Activated CD8-positive, alpha-beta memory T cell treated with anti-CD3 and anti-CD28 coated beads, Interleukin-2, amount 50 U/mL, for 24 hours (primary cell): ENCODE data around the gene ACAT2.
"Not testable (repeated sequence)": the region's sequence is repeated elsewhere in the genome, so short reads cannot be mapped to it uniquely, and the experiment has no call there.

Experiments
- DNase-seq: peaks from one replicate; pipeline ENCODE4 v3.0.0-alpha.2; 2020; ENCODE audit errors: extremely low read depth

Gene ACAT2

DNA sequence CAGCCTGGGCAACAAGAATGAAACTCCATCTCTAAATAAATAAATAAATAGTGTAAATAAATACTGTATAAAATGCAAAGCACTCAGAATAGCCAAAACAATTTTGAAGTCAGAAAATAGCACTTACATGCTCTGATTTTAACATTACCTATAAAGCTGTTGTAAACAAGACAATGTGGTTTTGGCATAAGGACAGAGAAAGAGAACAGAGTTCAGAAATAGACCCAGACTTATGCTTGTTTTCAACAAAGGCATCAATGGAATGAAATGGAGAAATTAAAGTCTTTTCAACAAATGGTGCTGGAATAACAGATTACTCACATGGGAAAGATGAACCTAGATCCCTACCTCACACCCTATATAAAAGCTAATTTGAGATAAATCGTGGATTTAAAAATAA lies 10.4 kb downstream of the ACAT2 start:
- DNase-seq, result no peak

- DNase-seq, result no peak
These were observed 15.5 kb downstream of the ACAT2 start for GRCh38 chr6:159777240-159777904.

GRCh38 chr6:159778131-159778530 lies 16.3 kb downstream of the ACAT2 start:
- DNase-seq, result no peak

GRCh38 chr6:159778542-159779103 lies 16.8 kb downstream of the ACAT2 start:
- no peak for DNase-seq

DNA sequence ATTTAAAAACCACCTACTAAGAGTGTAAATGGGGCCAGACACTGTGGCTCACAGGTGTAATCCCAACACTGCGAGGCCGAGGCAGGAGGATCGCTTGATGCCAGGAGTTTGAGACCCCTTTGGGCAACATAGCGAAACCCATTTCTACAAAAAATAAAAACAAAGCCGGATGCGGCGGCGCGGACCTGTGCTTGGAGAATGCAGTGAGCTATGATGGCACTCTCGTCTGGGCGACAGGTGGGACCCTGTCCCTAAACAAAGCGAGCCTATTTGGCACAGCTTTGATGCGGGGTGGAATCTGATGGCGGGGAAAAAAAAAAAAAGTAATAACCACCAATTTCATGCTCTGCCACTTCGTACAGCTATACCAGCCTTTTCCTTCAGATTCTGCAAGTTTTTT lies 26.4 kb downstream of the ACAT2 start:
- DNase-seq, result no peak

DNA sequence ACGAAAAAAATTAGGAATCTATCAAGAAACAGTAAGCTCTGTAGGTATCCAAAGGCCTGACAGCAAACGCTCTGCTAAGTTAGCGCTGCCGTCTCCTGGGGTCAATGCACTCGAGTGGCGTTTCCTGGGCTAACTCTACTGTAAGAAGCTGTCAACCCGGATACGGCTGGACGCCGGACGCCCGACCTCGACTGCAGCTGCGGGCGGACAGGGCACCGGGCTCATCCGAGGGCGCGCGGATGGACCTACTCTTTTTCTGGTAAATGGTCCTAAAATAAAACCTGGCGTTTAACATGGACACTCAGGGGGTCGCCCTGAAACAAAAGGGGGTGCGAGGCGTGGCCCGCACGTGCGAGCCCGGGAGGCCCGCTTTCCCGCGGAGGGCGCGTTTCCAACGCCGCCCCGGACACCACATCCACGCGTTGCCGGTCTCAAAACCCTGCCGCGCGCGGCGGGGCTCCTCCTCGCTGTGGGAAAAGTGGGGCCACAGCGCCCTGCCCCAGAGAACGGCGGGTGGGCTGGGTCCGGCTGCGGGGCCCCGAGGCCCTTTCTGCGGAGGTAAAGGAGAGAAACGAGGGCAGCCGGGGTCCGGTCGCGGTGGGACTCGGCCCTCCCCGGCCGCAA lies 27.0 kb downstream of the ACAT2 start:
- no peak for DNase-seq

- peak; percentile 100 for DNase-seq
These were observed 27.7 kb downstream of the ACAT2 start, which contains the start of gene TCP1 for GRCh38 chr6:159789377-159790148. Gene TCP1 (minus strand): TSS chr6:159789602. CDS start chr6:159789468, 134 bp downstream.

DNA sequence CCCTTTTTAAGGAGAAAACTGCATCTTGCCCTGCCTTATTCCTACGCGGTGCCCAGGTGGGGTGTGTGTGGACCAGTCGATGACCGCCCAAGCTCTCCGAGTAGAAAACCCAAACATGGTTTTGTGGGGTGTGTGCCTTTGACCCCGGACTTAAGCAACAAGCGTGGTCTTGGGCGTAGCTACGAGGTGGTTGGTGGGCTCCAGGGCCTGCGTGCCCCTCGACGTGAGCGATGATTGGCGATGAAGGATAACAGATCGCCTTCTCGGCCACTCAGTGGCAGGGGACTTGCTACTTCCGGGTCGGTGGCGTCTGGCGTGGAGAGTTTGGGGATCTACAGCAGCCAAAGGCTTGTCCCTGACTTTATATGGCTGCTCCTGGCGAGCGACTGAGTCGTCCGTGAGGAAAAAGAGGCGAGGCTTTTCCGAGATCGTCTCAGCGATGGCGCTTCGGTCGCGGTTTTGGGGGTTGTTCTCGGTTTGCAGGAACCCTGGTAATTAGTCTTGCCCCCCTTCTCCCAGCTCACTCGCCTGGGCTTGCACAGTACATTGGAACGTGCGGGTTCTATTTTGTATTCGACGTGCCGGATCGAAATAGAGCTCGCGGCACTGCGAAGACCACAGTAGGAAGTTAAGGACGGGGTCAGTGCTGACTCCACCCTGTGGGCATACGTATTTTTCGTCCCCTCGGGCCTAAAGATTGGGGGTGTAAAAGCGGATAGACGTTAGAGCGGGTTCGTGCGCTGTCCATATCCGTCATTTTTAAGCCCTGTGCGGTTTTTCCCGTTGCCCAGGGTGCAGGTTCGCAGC lies 28.5 kb downstream of the ACAT2 start, which contains the start of gene MRPL18:
Gene MRPL18 (plus strand): TSS at position 319 of the 807 bp plus-strand sequence. CDS start 121 bp downstream, at position 440.
- peak; percentile 74 for DNase-seq

- DNase-seq, result no peak
These were observed 29.2 kb downstream of the ACAT2 start for GRCh38 chr6:159790956-159791598.

DNA sequence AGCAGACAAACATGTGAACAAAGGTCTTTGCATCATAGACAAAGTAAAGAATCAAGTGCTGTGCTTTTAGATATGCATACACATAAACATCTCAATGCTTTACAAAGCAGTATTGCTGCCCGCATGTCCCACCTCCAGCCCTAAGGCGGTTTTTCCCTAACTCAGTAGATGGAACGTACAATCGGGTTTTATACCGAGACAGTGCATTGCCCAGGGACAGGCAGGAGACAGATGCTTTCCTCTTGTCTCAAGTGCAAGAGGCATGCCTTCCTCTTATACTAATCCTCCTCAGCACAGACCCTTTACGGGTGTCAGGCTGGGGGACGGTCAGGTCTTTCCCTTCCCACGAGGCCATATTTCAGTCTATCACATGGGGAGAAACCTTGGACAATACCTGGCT lies 33.1 kb downstream of the ACAT2 start:
- not testable (repeated sequence) for DNase-seq

DNA sequence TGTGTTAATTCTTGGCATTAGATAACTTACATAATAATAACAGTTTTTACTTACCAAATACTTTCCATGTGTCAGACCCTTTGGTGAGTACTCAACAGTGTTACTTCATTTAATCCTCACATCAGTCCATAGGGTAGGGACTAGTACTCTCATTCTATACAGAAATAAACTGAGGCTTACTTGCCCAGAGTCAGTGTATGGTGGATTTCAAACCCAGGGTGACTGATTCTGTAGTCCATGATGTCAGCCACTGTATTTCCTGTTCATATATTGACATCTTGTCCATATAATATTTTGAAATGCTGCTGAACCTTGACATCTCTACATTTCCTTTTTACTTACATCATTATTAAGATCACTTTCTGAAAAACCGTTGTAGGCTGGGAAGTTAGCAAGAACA lies 35.7 kb downstream of the ACAT2 start:
- DNase-seq, result no peak

DNA sequence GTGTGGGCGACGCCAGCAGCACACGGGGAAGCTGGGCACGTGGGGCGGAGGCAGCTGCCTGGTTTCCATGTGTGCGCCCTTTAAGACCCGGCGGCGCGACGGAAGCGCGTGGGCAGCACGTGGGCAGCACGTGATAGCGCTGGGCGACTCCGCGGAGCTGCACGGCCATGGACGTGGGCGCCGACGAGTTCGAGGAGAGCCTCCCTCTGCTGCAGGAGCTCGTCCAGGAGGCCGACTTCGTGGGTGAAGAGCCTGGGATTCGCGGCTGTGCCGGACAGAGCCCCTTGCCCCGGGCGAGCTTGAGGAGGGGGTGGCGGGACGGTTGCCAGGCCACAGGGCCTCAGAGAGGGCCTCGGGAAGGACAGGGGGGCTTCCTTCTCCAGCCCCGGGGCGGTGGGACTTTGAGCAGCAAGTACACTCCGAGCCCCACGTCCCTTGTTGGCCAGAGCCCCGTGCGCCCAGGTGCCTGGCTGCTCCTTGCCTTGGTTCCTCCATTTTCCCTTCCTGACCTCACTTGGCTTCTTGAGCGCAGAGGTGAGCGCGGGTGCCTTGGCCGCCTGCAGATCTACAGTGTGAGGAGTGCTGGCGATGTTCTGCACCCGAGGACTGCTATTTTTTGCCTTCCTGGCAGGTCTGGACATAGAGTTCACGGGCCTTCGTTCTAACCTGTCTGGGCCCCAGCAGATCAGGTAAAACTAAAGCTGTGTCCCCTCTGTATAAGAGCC lies 38.5 kb downstream of the ACAT2 start, which contains the start of gene PNLDC1:
Gene PNLDC1 (plus strand): TSS at position 136 of the 725 bp plus-strand sequence. CDS start 32 bp downstream, at position 168.
- no peak for DNase-seq

- DNase-seq, result no peak
These were observed 40.1 kb downstream of the ACAT2 start for GRCh38 chr6:159801935-159802334.

GRCh38 chr6:159804504-159804903 lies 42.7 kb downstream of the ACAT2 start:
- no peak for DNase-seq

- DNase-seq, result no peak
These were observed 43.7 kb downstream of the ACAT2 start for GRCh38 chr6:159805440-159806020.

DNA sequence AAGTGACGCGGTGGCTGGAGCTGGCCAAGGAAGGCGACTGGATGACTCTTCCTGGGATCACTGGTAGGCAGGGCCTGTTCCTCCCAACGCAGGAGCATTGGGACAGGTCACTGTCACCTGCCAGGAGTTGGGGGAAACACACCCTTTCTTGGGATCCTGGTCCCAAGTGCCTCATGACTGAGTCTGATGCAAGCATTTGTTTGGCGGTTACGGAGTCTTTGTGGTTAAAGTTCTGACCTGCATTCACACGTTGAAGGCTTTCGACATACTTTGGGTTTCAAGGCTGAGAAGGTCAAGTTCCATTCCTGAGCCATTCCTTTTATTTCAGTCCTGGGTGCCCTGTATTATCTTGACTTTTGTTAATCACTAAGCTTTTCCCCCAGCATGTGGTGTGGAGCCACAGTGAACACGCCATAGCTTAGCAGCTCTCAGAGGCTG lies 44.2 kb downstream of the ACAT2 start:
- no peak for DNase-seq

- DNase-seq, result no peak
These were observed 45.5 kb downstream of the ACAT2 start for GRCh38 chr6:159807150-159807858.

DNA sequence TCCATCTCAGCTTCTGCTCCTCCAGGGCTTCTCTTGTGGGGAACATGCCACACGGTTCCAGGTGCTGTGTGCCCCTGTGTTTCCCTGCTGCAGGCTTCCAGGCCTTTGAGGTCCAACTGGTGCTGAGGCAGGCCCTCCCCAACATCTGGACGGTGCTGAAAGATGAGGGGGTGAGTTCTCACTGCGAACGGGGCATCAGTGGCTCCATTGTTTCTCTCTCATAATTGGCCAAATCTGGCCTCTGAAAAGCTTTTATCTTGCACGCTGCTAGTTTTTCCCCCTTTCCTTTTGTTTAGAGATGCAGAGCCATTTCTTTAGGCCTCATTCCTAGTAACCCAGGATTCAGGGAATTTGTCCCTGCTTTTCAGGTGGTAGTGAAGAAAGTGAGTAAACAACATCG lies 46.8 kb downstream of the ACAT2 start:
- DNase-seq, result no peak

GRCh38 chr6:159809149-159809548 lies 47.3 kb downstream of the ACAT2 start:
- no peak for DNase-seq
